ENCODE results near the gene NCAM1.

- TF ChIP-seq, protein P1, sequence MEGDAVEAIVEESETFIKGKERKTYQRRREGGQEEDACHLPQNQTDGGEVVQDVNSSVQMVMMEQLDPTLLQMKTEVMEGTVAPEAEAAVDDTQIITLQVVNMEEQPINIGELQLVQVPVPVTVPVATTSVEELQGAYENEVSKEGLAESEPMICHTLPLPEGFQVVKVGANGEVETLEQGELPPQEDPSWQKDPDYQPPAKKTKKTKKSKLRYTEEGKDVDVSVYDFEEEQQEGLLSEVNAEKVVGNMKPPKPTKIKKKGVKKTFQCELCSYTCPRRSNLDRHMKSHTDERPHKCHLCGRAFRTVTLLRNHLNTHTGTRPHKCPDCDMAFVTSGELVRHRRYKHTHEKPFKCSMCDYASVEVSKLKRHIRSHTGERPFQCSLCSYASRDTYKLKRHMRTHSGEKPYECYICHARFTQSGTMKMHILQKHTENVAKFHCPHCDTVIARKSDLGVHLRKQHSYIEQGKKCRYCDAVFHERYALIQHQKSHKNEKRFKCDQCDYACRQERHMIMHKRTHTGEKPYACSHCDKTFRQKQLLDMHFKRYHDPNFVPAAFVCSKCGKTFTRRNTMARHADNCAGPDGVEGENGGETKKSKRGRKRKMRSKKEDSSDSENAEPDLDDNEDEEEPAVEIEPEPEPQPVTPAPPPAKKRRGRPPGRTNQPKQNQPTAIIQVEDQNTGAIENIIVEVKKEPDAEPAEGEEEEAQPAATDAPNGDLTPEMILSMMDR (conservative IDR thresholded peaks at IDR 0.05): no peak
- no peak for TF ChIP-seq EZH2 (IDR thresholded peaks at IDR 0.05; ENCODE audit: low read depth)
Measured at GRCh38 chr11:113082341-113082955, 121.2 kb downstream of the NCAM1 start.
